Endothelial cell of umbilical vein (primary cell): ENCODE results near the gene AEBP1. TPM values are rescaled to one million over a fixed set of nuclear protein-coding genes. Genes with fewer than 3 reads are reported as not detected.

Experiments
- BruUV-seq: library from RNA; stranded (reverse); fragments of 400-500 nt; replicated peaks from 2 replicates; lab custom pipeline; 2021; lab: Mats Ljungman, UMichigan
- CTCF ChIA-PET: fragments of 300-600, 350-600 bp; sonication (Branson Sonifier 250); formaldehyde crosslinking; loops from one replicate; lab custom pipeline; 2021; ENCODE audit warnings: antibody characterized with exemption, inconsistent platforms; lab: Charles Lee
- POLR2A ChIA-PET: fragments of 300-600, 350-600 bp; sonication (Branson Sonifier 250); formaldehyde crosslinking; loops from one replicate; lab custom pipeline; 2021; ENCODE audit warnings: antibody characterized with exemption, inconsistent platforms; lab: Charles Lee
- DNase-seq: peaks from one replicate; pipeline ENCODE4 v3.0.0-alpha.2; 2011; ENCODE audit warnings: low read depth, low spot score
- FAIRE-seq: peaks from 2 replicates; lab custom pipeline; 2011; peaks lifted over from hg19 to GRCh38; lab: Jason Lieb, UNC
- H2AFZ ChIP-seq: 2 replicates; pipeline ENCODE4 v1.6.0; 2012; ENCODE audit warnings: low read depth, low read length, control low read depth, inconsistent platforms
- H3K27ac ChIP-seq: 2 replicates; pipeline ENCODE4 v1.5.1; 2011; ENCODE audit warnings: low read depth, mild to moderate bottlenecking, control low read depth, low read length, moderate library complexity; ENCODE audit not compliant: insufficient read depth
- H3K27me3 ChIP-seq, 2 experiments: 2 replicates each; pipeline versions ENCODE4 v1.6.0 to v1.6.1; 2011; ENCODE audit warnings: low read length in 2 of 2, mixed read lengths in 1 of 2; ENCODE audit not compliant: control insufficient read depth in 2 of 2, insufficient read depth in 2 of 2
- H3K36me3 ChIP-seq, 2 experiments: 2 replicates in 1 of 2; 3 replicates in 1 of 2; pipeline ENCODE4 v1.5.1; 2011; ENCODE audit warnings: low read length in 2 of 2, mild to moderate bottlenecking in 1 of 2, moderate library complexity in 1 of 2; ENCODE audit not compliant: control insufficient read depth in 2 of 2, insufficient read depth in 2 of 2; ENCODE audit errors: extremely low read depth in 1 of 2
- H3K4me1 ChIP-seq: 3 replicates; pipeline ENCODE4 v1.5.1; 2011; ENCODE audit warnings: mild to moderate bottlenecking, low read length; ENCODE audit not compliant: control insufficient read depth, insufficient read depth; ENCODE audit errors: extremely low read depth
- H3K4me2 ChIP-seq: 2 replicates; pipeline ENCODE4 v1.6.1; 2011; ENCODE audit warnings: low read length, control low read depth, mixed read lengths; ENCODE audit not compliant: insufficient read depth
- H3K4me3 ChIP-seq, 3 experiments: fragments of 200-600 bp in 1 of 3; sonication (generic), shearing (Covaris generic) in 1 of 3; replicated peaks in 1 of 3; 2 replicates each; pipeline ENCODE4 v1.5.1; 2011 to 2016; ENCODE audit warnings: control low read depth in 3 of 3, low read length in 3 of 3, mild to moderate bottlenecking in 2 of 3, inconsistent platforms in 1 of 3, low read depth in 1 of 3, moderate library complexity in 1 of 3; ENCODE audit not compliant: insufficient read depth in 1 of 3
- H3K79me2 ChIP-seq: 2 replicates; pipeline ENCODE4 v1.6.0; 2012; ENCODE audit warnings: low read length, inconsistent platforms; ENCODE audit not compliant: control insufficient read depth, insufficient read depth
- H3K9ac ChIP-seq: replicated peaks from 2 replicates; pipeline ENCODE3; 2011; ENCODE audit warnings: low read length, control low read depth; ENCODE audit not compliant: insufficient read depth; ENCODE audit errors: extremely low read depth
- H3K9me1 ChIP-seq: replicated peaks from 3 replicates; pipeline ENCODE4 v1.6.0; 2011; ENCODE audit warnings: mild to moderate bottlenecking, low read length; ENCODE audit not compliant: control insufficient read depth, insufficient read depth; ENCODE audit errors: extremely low read depth
- H3K9me3 ChIP-seq: replicated peaks from 2 replicates; pipeline ENCODE4 v1.5.1; 2012; ENCODE audit warnings: low read length, inconsistent platforms; ENCODE audit not compliant: control insufficient read depth, insufficient read depth
- H4K20me1 ChIP-seq: replicated peaks from 2 replicates; pipeline ENCODE3; 2011; ENCODE audit warnings: mild to moderate bottlenecking, low read length; ENCODE audit not compliant: control insufficient read depth, insufficient read depth; ENCODE audit errors: extremely low read depth
- EZH2 ChIP-seq: IDR thresholded peaks from 2 replicates; pipeline ENCODE4 v1.6.1; 2012; ENCODE audit warnings: borderline replicate concordance, low read depth, mild to moderate bottlenecking, moderate library complexity, low read length, inconsistent platforms; ENCODE audit not compliant: severe bottlenecking
- FOS ChIP-seq: IDR thresholded peaks from 2 replicates; pipeline ENCODE4 v1.6.1; 2011; ENCODE audit warnings: mild to moderate bottlenecking, low read length, moderate library complexity, borderline replicate concordance; ENCODE audit not compliant: insufficient read depth
- GATA2 ChIP-seq: IDR thresholded peaks from 2 replicates; pipeline ENCODE4 v1.7.0; 2011; ENCODE audit warnings: low read depth, mild to moderate bottlenecking, moderate library complexity, mixed read lengths, low read length; ENCODE audit not compliant: insufficient read length, insufficient read depth
- JUN ChIP-seq: IDR thresholded peaks from 2 replicates; pipeline ENCODE4 v1.6.1; 2011; ENCODE audit warnings: borderline replicate concordance, low read depth; ENCODE audit not compliant: insufficient read length, insufficient read depth
- MAX ChIP-seq: IDR thresholded peaks from 2 replicates; pipeline ENCODE4 v1.6.1; 2011; ENCODE audit not compliant: insufficient read depth, insufficient read length
- MYC ChIP-seq: IDR thresholded peaks from one replicate; pipeline ENCODE4 v1.6.1; 2011; ENCODE audit warnings: mild to moderate bottlenecking, low read depth, low read length
- POLR2A ChIP-seq: IDR thresholded peaks from 2 replicates; pipeline ENCODE4 v1.6.1; 2012; ENCODE audit warnings: low read depth, mild to moderate bottlenecking, control low read depth, low read length
- dilution Hi-C: fragments of 300-500 bp; cut with MboI; formaldehyde crosslinking; loops from one replicate; pipeline ENCODE4 v1.15.0; 2019; ENCODE audit warnings: low sequenced_read_pairs; ENCODE audit not compliant: extremely low pct_ligation_motif_present
- intact Hi-C: fragments of 100-400 bp; cut with micrococcal nuclease; formaldehyde crosslinking; loops from one replicate; pipeline ENCODE4 v1.10.0; 2022
- polyA plus RNA-seq, 4 experiments: library from polyadenylated mRNA; depleted of rRNA in 3 of 4; stranded (reverse) in 3 of 4; unstranded in 1 of 4; fragments of >200 nt; gene quantifications; 2 replicates each; pipeline versions ENCODE4 v1.2.1 to v1.2.3, GENCODE V29; 2011 to 2012; ENCODE audit warnings: missing spikeins in 1 of 4
- total RNA-seq: library from RNA; stranded (reverse); gene quantifications from 2 replicates; pipeline ENCODE4 v1.2.3, GENCODE V29; 2021
- TF ChIP-seq, protein P1 (sequence below), 2 donors: IDR thresholded peaks; 1 replicate in 1 of 2; 2 replicates in 1 of 2; pipeline ENCODE4 v1.5.1; 2011; ENCODE audit warnings: low read length in 2 of 2, mild to moderate bottlenecking in 2 of 2, moderate library complexity in 2 of 2, control low read depth in 1 of 2, inconsistent platforms in 1 of 2, low read depth in 1 of 2; ENCODE audit not compliant: insufficient read depth in 1 of 2; ENCODE audit errors: extremely low read depth in 1 of 2

The AEBP1 gene
- total and polyA plus RNA-seq, 2 donors (not counting 3 experiments of a cell fraction or from before 2014, with no cell fraction given) = 20.6 to 48.0 TPM

GRCh38 chr7:44060091-44060947, 43.8 kb upstream of the AEBP1 start:
- POLR2A ChIA-PET = no interaction called here
- Histone ChIP-seq H3K36me3 (peaks cover 9 to 48% of the 10 kb centered on the region in 2 experiments), H3K9ac (no peak overlapping the region), H3K27me3 (peaks cover 2 to 12% of the 10 kb centered on the region in 2 experiments), H3K4me1 (no peaks in the 10 kb centered on the region), H2AFZ (no peak overlapping the region), H4K20me1 (no peaks in the 10 kb centered on the region), H3K27ac (no peak overlapping the region), H3K9me3 (no peaks in the 10 kb centered on the region), H3K4me3 (no peak overlapping the region), H3K4me2 (no peak overlapping the region), H3K79me2 (no peaks in the 10 kb centered on the region), H3K9me1 (no peaks in the 10 kb centered on the region)
- BruUV-seq = no TSS peak
- FAIRE-seq = no peak
- TF ChIP-seq MAX = no peak
- no peak for TF ChIP-seq JUN
- no peak for TF ChIP-seq POLR2A
- TF ChIP-seq MYC = no peak
- no peak for TF ChIP-seq EZH2
- TF ChIP-seq FOS = no peak
- TF ChIP-seq, protein P1, sequence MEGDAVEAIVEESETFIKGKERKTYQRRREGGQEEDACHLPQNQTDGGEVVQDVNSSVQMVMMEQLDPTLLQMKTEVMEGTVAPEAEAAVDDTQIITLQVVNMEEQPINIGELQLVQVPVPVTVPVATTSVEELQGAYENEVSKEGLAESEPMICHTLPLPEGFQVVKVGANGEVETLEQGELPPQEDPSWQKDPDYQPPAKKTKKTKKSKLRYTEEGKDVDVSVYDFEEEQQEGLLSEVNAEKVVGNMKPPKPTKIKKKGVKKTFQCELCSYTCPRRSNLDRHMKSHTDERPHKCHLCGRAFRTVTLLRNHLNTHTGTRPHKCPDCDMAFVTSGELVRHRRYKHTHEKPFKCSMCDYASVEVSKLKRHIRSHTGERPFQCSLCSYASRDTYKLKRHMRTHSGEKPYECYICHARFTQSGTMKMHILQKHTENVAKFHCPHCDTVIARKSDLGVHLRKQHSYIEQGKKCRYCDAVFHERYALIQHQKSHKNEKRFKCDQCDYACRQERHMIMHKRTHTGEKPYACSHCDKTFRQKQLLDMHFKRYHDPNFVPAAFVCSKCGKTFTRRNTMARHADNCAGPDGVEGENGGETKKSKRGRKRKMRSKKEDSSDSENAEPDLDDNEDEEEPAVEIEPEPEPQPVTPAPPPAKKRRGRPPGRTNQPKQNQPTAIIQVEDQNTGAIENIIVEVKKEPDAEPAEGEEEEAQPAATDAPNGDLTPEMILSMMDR (IDR thresholded peaks at IDR 0.05; ENCODE audit: extremely low read depth in 1 of 2, insufficient read depth in 1 of 2, low read depth in 1 of 2, low read length in 2 of 2) = no peak
- TF ChIP-seq GATA2 = no peak
- intact Hi-C loops = no loop called here
- DNase-seq = no peak
- CTCF ChIA-PET = interaction anchor here (0.6 to 1.3 kb wide), 3 partner anchors 9 to 40 kb away, joined by 3 read pairs; no protein-coding TSS in a partner anchor
- dilution Hi-C loops = no loop called here
